ENCODE measurements around the gene SMIM33. TPM values are rescaled to one million over a fixed set of nuclear protein-coding genes. Genes with fewer than 3 reads are reported as not detected.

The SMIM33 gene
- total and polyA plus RNA-seq, 2 of the 13 experiments (the other 11 are each of a cell fraction or from before 2014, with no cell fraction given): not detected

GRCh38 chr5:139503036-139503817 lies 32.4 kb downstream of the SMIM33 start (continued):
- TF ChIP-seq SAP130 (CRISPR knock-in tag; IDR thresholded peaks at IDR 0.05; ENCODE audit: low read depth): peak; percentile 68
- peak; percentile 80; the same call in 1 of the 2 replicates for TF ChIP-seq HOMEZ (CRISPR knock-in tag; IDR thresholded peaks at IDR 0.05; ENCODE audit: low read depth)
- 0 out of 2 replicates have a peak, but pooled peaks have one; percentile 39 for TF ChIP-seq MEIS2 (CRISPR knock-in tag; IDR thresholded peaks at IDR 0.05)
- TF ChIP-seq ZBTB42 (CRISPR knock-in tag; IDR thresholded peaks at IDR 0.05): 0 out of 2 replicates have a peak, but pooled peaks have one; percentile 56
- 0 out of 2 replicates have a peak, but pooled peaks have one; percentile 4 for TF ChIP-seq ZIK1 (CRISPR knock-in tag; IDR thresholded peaks at IDR 0.05; ENCODE audit: borderline replicate concordance, low read depth)
- TF ChIP-seq SIX1 (CRISPR knock-in tag; IDR thresholded peaks at IDR 0.05; ENCODE audit: borderline replicate concordance): 0 out of 2 replicates have a peak, but pooled peaks have one; percentile 32
- TF ChIP-seq HBP1 (CRISPR knock-in tag; IDR thresholded peaks at IDR 0.05; ENCODE audit: low read depth): 0 out of 2 replicates have a peak, but pooled peaks have one; percentile 55
- TF ChIP-seq MAFK (conservative IDR thresholded peaks at IDR 0.05 in 1 of 2, IDR thresholded peaks at IDR 0.05 in 1 of 2; ENCODE audit: low read length in 2 of 2): peak; percentile 86 to 93
- TF ChIP-seq RBFOX2 (IDR thresholded peaks at IDR 0.05; ENCODE audit: low read depth, low read length): peak; percentile 42; the same call in 1 of the 2 replicates
- peak; percentile 90 for TF ChIP-seq MAFF (IDR thresholded peaks at IDR 0.05; ENCODE audit: low read depth, low read length)
- peak; percentile 41; the same call in 1 of the 2 replicates for TF ChIP-seq ZNF574 (CRISPR knock-in tag; IDR thresholded peaks at IDR 0.05)
- TF ChIP-seq ZNF333 (CRISPR knock-in tag; IDR thresholded peaks at IDR 0.05; ENCODE audit: borderline replicate concordance): 0 out of 2 replicates have a peak, but pooled peaks have one; percentile 17
- TF ChIP-seq GFI1 (CRISPR knock-in tag; IDR thresholded peaks at IDR 0.05; ENCODE audit: borderline replicate concordance): 0 out of 2 replicates have a peak, but pooled peaks have one; percentile 22

Data from HepG2 (cell line).